GM10266 (cell line): Measurements from ENCODE around the gene CCDC8.

Experiments
- DNase-seq: peaks from one replicate; pipeline ENCODE4 v3.0.0; 2012; ENCODE audit errors: extremely low spot score
- TF ChIP-seq, protein P1 (sequence below): IDR thresholded peaks from 2 replicates; pipeline ENCODE4 v1.5.1; 2012; ENCODE audit warnings: mild to moderate bottlenecking, low read depth; ENCODE audit not compliant: control insufficient read depth, insufficient read depth; ENCODE audit errors: missing control alignments

The CCDC8 gene

DNA sequence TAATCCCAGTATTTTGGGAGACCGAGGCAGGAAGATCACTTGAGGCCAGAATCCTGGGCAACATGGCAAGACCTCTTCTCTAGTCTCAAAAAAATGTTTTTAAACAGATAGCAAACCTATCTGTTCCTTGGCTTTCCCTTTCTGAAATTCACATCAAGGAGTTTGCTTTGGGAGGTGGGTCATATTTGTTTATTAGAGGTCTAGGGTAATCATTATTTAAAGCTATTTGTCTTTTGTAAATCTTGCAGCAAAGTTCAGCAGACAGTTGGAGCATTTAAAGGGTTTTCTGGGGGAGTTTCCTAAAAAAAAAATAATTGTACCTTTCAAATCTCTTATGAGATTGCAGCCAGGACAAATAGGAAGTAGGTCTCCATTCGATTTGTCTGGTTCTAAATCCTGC lies 49.0 kb downstream of the CCDC8 start:
- DNase-seq, result no peak
- TF ChIP-seq, protein P1, sequence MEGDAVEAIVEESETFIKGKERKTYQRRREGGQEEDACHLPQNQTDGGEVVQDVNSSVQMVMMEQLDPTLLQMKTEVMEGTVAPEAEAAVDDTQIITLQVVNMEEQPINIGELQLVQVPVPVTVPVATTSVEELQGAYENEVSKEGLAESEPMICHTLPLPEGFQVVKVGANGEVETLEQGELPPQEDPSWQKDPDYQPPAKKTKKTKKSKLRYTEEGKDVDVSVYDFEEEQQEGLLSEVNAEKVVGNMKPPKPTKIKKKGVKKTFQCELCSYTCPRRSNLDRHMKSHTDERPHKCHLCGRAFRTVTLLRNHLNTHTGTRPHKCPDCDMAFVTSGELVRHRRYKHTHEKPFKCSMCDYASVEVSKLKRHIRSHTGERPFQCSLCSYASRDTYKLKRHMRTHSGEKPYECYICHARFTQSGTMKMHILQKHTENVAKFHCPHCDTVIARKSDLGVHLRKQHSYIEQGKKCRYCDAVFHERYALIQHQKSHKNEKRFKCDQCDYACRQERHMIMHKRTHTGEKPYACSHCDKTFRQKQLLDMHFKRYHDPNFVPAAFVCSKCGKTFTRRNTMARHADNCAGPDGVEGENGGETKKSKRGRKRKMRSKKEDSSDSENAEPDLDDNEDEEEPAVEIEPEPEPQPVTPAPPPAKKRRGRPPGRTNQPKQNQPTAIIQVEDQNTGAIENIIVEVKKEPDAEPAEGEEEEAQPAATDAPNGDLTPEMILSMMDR, result no peak

DNA sequence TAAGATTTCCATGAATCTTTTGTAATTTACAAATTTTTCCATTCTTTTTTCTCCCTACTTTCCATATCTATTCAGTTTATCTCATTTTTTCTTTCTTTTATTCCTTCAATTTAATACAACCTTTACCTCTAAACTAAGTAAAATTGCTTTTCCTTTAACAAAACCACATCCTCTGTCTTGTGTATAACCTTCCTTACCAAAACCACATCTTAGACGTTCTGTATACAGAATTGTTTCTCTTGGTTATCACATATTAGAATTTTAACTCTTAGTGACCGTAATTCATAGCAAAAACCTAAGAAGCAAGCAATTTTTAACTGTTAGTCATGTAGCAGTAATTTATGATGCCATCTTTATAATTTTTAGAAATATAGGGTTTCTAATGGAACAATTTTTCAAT lies 51.4 kb downstream of the CCDC8 start:
- TF ChIP-seq, protein P1, result no peak
- DNase-seq, result no peak
